ENCODE data around the gene TOGARAM2.
A peak's percentile ranks its signal among the peaks of the same experiment; 100 is the strongest.

TOGARAM2 gene

DNA sequence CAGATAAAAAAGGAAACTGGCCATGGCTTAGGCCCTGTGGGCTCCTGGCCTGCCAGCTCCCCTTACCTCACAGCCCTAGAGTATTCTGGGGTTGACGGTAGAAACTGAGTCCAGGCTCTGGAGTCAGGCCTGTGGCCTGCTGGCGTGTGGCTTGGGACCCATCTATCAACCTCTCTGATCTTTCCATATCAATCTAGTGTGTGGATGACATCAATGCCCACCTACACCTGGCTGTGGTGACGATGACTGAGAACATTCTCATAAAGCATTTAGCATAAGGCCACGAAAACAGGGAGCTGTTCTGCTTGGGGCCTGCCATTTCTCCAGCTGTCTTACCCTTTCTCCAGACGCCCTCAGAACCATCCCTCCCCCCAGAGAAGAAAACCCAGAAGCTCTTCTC lies 75.4 kb downstream of the TOGARAM2 start:
- DNase-seq, result no peak

- DNase-seq, result no peak
These were observed 75.9 kb downstream of the TOGARAM2 start for GRCh38 chr2:29057006-29057405.

DNA sequence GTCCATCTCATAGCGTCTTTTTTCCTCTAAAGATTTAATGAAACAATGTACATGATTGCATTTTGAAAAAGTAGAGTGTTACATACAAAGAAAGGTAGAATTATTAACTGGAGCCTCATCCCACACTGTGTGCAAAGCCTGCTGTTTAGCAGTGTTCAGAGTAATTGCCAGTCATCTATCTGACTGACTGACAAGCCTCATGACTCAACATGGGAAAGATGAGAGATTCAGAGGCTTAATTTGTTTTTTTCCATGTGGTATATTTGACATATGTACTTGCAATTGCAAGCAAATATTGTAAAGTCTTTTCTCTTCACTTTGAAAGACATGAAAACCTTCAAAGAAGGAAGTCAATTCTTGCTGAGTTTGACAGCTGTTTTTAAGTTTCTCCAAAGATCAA lies 78.5 kb downstream of the TOGARAM2 start:
- no peak for DNase-seq

GRCh38 chr2:29060441-29060840 lies 79.3 kb downstream of the TOGARAM2 start:
- DNase-seq, result no peak

DNA sequence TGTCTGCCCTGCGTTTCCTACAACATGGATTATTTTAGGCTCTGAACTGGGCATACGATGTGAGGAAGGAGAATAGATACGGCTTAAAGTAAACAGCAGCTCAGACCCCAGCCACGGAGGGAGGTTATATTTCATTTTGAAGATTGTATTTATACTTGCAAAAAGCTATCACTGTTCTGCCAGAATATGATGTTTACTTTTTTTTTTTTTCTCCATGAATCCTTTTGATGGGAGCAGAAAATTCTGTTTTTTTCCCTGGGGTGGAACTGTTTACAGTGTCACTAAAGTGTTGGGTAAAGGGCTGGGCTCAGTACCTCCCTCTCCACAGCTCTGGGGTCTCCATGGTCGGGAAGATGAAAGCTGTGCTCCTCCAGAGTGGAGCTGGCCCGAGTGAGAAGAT lies 80.1 kb downstream of the TOGARAM2 start:
- no peak for DNase-seq

DNA sequence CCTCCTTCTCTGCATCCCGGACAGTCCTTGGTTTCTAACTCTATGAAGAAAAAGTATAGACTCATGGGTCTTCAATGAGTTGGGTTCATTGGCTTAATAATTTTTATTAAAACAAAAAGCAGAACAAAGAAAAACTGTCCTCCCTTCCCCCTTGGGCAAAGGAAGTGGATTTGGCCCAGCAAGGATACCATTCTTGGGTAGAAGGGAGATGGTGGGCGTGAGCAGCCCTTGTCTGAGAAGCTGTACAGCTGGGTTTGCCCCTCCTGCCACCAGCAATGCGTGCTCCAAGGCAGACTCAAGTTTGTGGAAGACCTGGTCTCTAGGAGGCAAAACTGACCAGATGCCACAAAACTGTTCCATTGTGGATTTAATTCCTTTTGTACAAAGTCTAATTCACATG lies 80.5 kb downstream of the TOGARAM2 start:
- DNase-seq, result no peak

DNA sequence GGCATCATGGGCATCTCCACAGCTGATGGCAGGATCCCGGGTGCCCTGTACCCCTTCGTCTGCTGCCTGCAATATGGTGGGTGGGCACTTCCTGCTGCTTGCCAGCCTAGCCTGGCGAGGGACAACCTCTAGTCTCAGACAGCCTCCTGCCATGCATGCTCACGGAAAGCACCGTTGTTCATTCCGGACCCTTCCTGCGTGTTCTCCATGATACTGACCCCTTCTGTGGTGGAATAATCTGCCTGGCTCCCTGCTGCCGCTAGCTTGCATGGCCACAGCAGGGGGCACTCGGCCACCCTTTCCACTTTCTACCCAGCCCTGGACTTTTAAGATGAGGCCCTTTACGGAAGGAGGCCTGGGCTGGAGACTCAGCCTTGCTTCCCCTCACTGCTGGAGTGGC lies 81.3 kb downstream of the TOGARAM2 start:
- DNase-seq, result no peak

GRCh38 chr2:29063056-29063455 lies 82.0 kb downstream of the TOGARAM2 start:
- DNase-seq, result peak in 1 of 2 donors; percentile 35

GRCh38 chr2:29063646-29064345 lies 82.7 kb downstream of the TOGARAM2 start:
- peak; percentile 46 to 53 for DNase-seq

DNA sequence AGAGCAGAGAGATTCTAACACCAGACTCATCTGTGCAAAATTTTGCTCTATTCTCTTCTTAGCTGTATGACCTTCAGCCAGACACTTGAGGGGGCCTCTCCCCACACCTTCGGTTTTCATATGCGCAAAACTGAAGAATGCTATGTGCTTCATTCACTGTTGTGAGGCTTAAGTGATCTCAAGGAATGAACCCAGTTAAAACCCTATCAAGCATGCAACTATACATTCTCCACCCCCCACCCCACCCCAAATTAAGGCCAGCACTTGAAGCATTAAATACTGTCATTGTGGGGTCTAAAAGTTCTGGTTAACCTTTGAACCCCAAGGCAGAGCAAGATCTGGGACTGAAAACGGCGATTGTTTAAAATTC lies 83.2 kb downstream of the TOGARAM2 start:
- no peak for DNase-seq

DNA sequence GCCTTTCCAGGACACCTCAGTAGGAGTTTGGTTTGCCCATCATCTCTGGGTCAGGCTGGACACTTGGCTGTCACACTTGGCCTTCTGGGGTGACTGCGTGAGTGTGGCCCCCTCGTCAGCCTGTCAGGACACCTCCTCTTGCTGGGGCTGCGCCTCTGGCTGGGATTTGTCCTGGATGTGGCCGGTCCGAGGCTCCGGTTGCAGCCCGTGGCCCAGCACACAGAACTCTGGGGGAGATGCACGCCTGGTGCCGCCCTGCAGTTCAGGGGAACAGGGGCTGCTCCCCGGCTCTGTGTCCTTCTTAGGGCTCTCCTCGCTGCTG lies 83.6 kb downstream of the TOGARAM2 start:
- peak in 1 of 2 donors; percentile 43 for DNase-seq

GRCh38 chr2:29065068-29065811 lies 84.1 kb downstream of the TOGARAM2 start:
- DNase-seq, result peak; percentile 72 to 80

DNA sequence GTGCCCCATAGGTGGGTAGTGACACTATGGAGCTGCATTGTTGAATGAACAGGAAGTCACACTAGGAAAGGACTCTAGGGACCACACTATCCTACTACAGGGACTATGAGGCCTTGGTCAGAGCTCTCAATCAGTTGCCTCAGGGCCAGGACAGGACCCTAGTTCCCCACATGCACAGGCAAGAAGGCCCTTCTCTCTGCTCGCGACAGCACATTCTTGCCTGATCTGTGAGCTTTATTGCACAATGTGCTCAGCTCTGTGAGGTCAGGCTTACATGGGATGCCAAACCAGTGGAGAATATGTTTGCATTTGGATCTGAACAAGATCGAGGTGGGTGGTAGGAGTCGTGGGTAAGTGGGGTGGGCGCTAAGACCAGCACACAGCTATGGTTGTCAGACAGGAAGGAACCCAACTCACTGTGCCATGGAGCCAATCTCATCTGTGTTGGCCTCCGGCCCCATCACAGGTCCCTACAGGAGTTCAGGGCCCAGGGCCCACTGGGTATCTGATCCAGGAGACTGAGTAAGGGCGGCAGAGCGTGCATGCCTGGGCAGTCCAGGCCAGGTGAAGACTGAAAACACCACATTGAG lies 85.3 kb downstream of the TOGARAM2 start:
- no peak for DNase-seq

- DNase-seq, result no peak
These were observed 86.0 kb downstream of the TOGARAM2 start for GRCh38 chr2:29066997-29067605.

GRCh38 chr2:29068513-29068912 lies 87.4 kb downstream of the TOGARAM2 start:
- no peak for DNase-seq

GRCh38 chr2:29070526-29070925 lies 89.4 kb downstream of the TOGARAM2 start:
- no peak for DNase-seq

- DNase-seq, result no peak
These were observed 90.2 kb downstream of the TOGARAM2 start for GRCh38 chr2:29071032-29071975.

DNA sequence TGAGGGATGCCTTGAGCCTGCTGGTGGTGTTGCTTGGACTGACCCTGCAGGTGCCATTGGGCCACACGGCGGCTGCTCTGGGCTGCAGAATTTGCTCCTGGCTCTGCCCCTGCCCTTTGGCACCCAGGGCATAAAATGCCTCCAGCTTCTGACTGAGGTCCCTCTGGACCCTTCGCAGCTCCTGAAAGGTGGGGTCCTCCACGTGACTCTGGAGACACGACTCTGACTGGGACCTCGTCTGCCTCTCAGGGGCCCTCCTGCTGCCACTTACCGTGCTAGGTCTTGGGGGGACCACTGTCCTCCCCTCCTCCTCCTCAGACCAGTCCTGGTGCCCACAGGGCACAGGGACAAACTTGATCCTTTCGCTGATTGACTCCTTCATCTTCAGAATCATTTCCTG lies 91.2 kb downstream of the TOGARAM2 start:
- no peak for DNase-seq

DNA sequence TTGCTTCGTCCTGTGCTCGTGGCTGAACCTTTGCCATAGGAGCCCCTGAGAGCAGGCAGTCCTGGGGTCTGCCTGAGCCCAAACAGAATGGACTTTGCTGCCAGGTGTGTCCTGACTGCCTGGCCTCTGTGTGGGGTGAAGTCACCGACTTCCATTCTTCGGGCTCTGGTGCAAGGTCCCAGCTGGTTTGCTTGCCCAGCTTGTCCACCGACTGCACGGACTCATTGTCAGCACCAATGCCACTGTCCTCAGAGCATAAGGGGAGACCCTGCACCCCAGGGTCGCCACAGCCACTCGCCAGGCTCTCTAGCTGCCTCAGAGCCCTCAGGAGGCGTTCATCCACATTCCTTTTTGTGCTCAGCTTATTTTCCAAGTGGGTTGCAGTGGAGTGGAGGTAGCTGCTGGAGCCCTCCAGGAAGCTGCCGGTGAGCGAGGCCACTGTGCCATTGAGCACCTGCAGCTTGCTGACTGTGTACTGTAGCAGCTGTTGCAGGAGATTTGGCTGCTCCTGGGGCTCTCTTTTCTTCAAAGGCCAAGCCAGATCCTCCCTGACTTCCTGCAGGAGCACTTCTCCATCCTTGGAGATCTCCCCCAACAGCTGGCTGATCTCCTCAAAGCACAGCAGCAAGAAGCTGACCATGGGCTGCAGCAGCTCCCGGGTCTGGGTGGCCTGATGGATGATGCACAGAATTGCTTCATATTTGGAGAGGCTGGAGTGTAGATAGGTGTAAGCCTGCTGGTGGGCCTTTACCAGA lies 92.0 kb downstream of the TOGARAM2 start:
- DNase-seq, result no peak

DNA sequence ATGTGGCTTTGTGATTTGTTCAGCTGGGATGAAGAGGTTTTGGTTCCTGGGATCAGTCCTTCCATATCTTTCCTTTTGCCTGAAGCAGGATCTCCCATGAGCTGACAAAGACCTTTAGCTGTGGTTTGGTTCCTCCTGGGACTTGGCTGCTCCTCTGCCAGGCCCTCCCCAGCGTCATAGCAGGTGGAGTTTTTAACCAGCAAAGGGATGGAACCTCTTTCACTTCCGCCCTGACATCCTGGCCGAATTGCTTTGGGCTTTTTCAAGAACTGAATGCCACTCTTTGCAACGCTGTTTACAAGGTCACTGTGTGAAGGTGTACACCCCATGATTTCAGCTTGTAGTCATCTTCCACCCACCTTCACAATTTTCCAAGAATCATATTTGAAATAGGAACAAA lies 92.8 kb downstream of the TOGARAM2 start:
- no peak for DNase-seq

GRCh38 chr2:29074411-29074810 lies 93.3 kb downstream of the TOGARAM2 start, which contains the start of gene PCARE:
PCARE (minus strand) TSS chr2:29074523; CDS start chr2:29074261, 262 bp downstream.
- DNase-seq, result no peak

Measured in hippocampal formation (tissue), 2 donors.